PFSK-1 (cell line): Measurements from ENCODE around the gene HOXC4.

Experiments used
- FOXP2 ChIP-seq: optimal IDR thresholded peaks from 2 replicates; pipeline ENCODE3; 2011; ENCODE audit warnings: borderline replicate concordance, control low read depth, inconsistent platforms; ENCODE audit not compliant: insufficient read depth; ENCODE audit errors: extremely low read length, extremely low read depth
- POLR2AphosphoS5 ChIP-seq: IDR thresholded peaks from 2 replicates; pipeline ENCODE4 v1.6.1; 2012; ENCODE audit warnings: low read depth, mild to moderate bottlenecking, control low read depth, low read length, moderate library complexity
- REST ChIP-seq, 2 experiments: IDR thresholded peaks; 2 replicates each; pipeline versions ENCODE4 v1.6.1 to v1.8.0; 2011 to 2012; ENCODE audit warnings: low read depth in 2 of 2, low read length in 2 of 2, control low read depth in 1 of 2, inconsistent platforms in 1 of 2, mild to moderate bottlenecking in 1 of 2, moderate library complexity in 1 of 2; ENCODE audit not compliant: insufficient read depth in 1 of 2
- SIN3A ChIP-seq: IDR thresholded peaks from 2 replicates; pipeline ENCODE4 v1.6.1; 2012; ENCODE audit warnings: mild to moderate bottlenecking, low read length, moderate library complexity, borderline replicate concordance; ENCODE audit not compliant: insufficient read depth
- TAF1 ChIP-seq: IDR thresholded peaks from 2 replicates; pipeline ENCODE4 v1.6.1; 2012; ENCODE audit warnings: low read length, control low read depth, borderline replicate concordance; ENCODE audit not compliant: insufficient read depth

HOXC4 gene

GRCh38 chr12:54038284-54038870, 15.3 kb upstream of the HOXC4 start:
- no peak for TF ChIP-seq SIN3A

- TF ChIP-seq REST (IDR thresholded peaks at IDR 0.05; ENCODE audit: insufficient read depth in 1 of 2, low read depth in 2 of 2, low read length in 2 of 2) = no peak
- no peak for TF ChIP-seq TAF1
- TF ChIP-seq FOXP2 = no peak
- no peak for TF ChIP-seq SIN3A
Observed at GRCh38 chr12:54038871-54039414, 14.7 kb upstream of the HOXC4 start.

GRCh38 chr12:54039417-54040147, 14.1 kb upstream of the HOXC4 start:
- TF ChIP-seq POLR2AphosphoS5 (no peak), SIN3A (no peak), REST (IDR thresholded peaks at IDR 0.05; ENCODE audit: insufficient read depth in 1 of 2, low read depth in 2 of 2, low read length in 2 of 2) (no peak), FOXP2 (no peak), TAF1 (no peak)

GRCh38 chr12:54040148-54040494, 13.5 kb upstream of the HOXC4 start:
- TF ChIP-seq REST (IDR thresholded peaks at IDR 0.05; ENCODE audit: insufficient read depth in 1 of 2, low read depth in 2 of 2, low read length in 2 of 2) = no peak
- TF ChIP-seq TAF1 = no peak
- no peak for TF ChIP-seq POLR2AphosphoS5
- no peak for TF ChIP-seq SIN3A
- TF ChIP-seq FOXP2 = no peak

- TF ChIP-seq REST (IDR thresholded peaks at IDR 0.05; ENCODE audit: insufficient read depth in 1 of 2, low read depth in 2 of 2, low read length in 2 of 2) (no peak), FOXP2 (no peak), SIN3A (no peak), POLR2AphosphoS5 (no peak), TAF1 (no peak)
Observed at GRCh38 chr12:54040648-54041047, 13.0 kb upstream of the HOXC4 start.
